H1 (cell line): Measurements from ENCODE around the gene ABHD4. TPM values are rescaled to one million over a fixed set of nuclear protein-coding genes. Genes with fewer than 3 reads are reported as not detected.

Experiments used
- CTCF ChIA-PET: fragments of 300-600 bp; sonication (Branson Sonifier 250); formaldehyde crosslinking; loops from one replicate; lab custom pipeline; 2021; ENCODE audit not compliant: partially characterized antibody; lab: Charles Lee
- POLR2A ChIA-PET: fragments of 300-600 bp; sonication (Branson Sonifier 250); formaldehyde crosslinking; loops from one replicate; lab custom pipeline; 2021; ENCODE audit warnings: inconsistent platforms; ENCODE audit not compliant: partially characterized antibody; lab: Charles Lee
- DNase-seq, 2 experiments: peaks; one replicate each; pipeline versions ENCODE4 v3.0.0 to v3.0.0-alpha.2; 2010 to 2022; ENCODE audit warnings: low spot score in 2 of 2, low read depth in 1 of 2, mixed read lengths in 1 of 2
- FAIRE-seq: peaks from 2 replicates; lab custom pipeline; 2011; peaks lifted over from hg19 to GRCh38; lab: Jason Lieb, UNC
- H2AFZ ChIP-seq: 2 replicates; pipeline ENCODE4 v1.8.1; 2012; ENCODE audit warnings: low read length, inconsistent platforms
- H2AK5ac ChIP-seq: 2 replicates; pipeline ENCODE4 v1.6.1; 2013; ENCODE audit warnings: low read depth, low read length
- H2BK120ac ChIP-seq: replicated peaks from 2 replicates; pipeline ENCODE3; 2013; ENCODE audit warnings: low read depth, low read length, inconsistent platforms
- H2BK12ac ChIP-seq: 2 replicates; pipeline ENCODE4 v1.6.1; 2013; ENCODE audit warnings: low read depth, low read length
- H2BK15ac ChIP-seq: 2 replicates; pipeline ENCODE4 v1.6.1; 2013; ENCODE audit warnings: low read length
- H2BK20ac ChIP-seq: 2 replicates; pipeline ENCODE4 v1.6.1; 2013; ENCODE audit warnings: low read length
- H2BK5ac ChIP-seq: 2 replicates; pipeline ENCODE4 v1.6.1; 2013; ENCODE audit warnings: low read depth, low read length
- H3K14ac ChIP-seq: 2 replicates; pipeline ENCODE4 v1.6.1; 2013; ENCODE audit warnings: inconsistent platforms; ENCODE audit not compliant: insufficient read length
- H3K18ac ChIP-seq: 2 replicates; pipeline ENCODE4 v1.6.1; 2013; ENCODE audit warnings: low read length; ENCODE audit errors: extremely low read depth
- H3K23ac ChIP-seq: 2 replicates; pipeline ENCODE4 v1.6.1; 2013; ENCODE audit warnings: inconsistent platforms; ENCODE audit not compliant: insufficient read length
- H3K23me2 ChIP-seq: 2 replicates; pipeline ENCODE4 v1.6.1; 2013; ENCODE audit warnings: low read depth, low read length
- H3K27ac ChIP-seq: 2 replicates; pipeline ENCODE4 v1.6.1; 2011; ENCODE audit warnings: low read depth, low read length, inconsistent platforms
- H3K27me3 ChIP-seq, 4 experiments: replicated peaks in 1 of 4; 1 replicate in 1 of 4; 2 replicates in 3 of 4; pipeline versions ENCODE4 v1.6.1 to v1.8.1; 2011 to 2013; ENCODE audit warnings: low read length in 3 of 4, mild to moderate bottlenecking in 3 of 4, inconsistent platforms in 2 of 4, mixed read lengths in 2 of 4, moderate library complexity in 1 of 4; ENCODE audit not compliant: control insufficient read depth in 3 of 4, insufficient read depth in 3 of 4; ENCODE audit errors: extremely low read depth in 1 of 4
- H3K36me3 ChIP-seq, 4 experiments: 2 replicates each; pipeline versions ENCODE4 v1.6.1 to v1.8.1; 2011 to 2013; ENCODE audit warnings: mild to moderate bottlenecking in 4 of 4, low read length in 3 of 4, moderate library complexity in 2 of 4, control low read depth in 1 of 4, inconsistent platforms in 1 of 4; ENCODE audit not compliant: insufficient read depth in 4 of 4, control insufficient read depth in 2 of 4
- H3K4ac ChIP-seq: replicated peaks from 2 replicates; pipeline ENCODE3; 2013; ENCODE audit warnings: low read length, low read depth, mixed read lengths, inconsistent platforms; ENCODE audit not compliant: insufficient read length
- H3K4me1 ChIP-seq, 4 experiments: replicated peaks in 1 of 4; 1 replicate in 1 of 4; 2 replicates in 3 of 4; pipeline versions ENCODE4 v1.6.1 to v1.8.1; 2011 to 2013; ENCODE audit warnings: low read length in 3 of 4, inconsistent platforms in 2 of 4, mixed read lengths in 1 of 4; ENCODE audit not compliant: insufficient read depth in 4 of 4, control insufficient read depth in 3 of 4
- H3K4me2 ChIP-seq, 2 experiments: 2 replicates each; pipeline versions ENCODE4 v1.6.1 to v1.8.1; 2011 to 2013; ENCODE audit warnings: low read depth in 2 of 2, low read length in 2 of 2, control low read depth in 1 of 2, inconsistent platforms in 1 of 2, mild to moderate bottlenecking in 1 of 2; ENCODE audit not compliant: insufficient read depth in 1 of 2
- H3K4me3 ChIP-seq, 4 experiments: fragments of 200-600, 300-600 bp in 1 of 4; sonication (generic), shearing (Covaris generic), sonication (Bioruptor Twin) in 1 of 4; 2 replicates each; pipeline versions ENCODE4 v1.5.1 to v1.8.1; 2011 to 2016; ENCODE audit warnings: low read length in 4 of 4, low read depth in 3 of 4, control low read depth in 2 of 4, inconsistent platforms in 2 of 4, mild to moderate bottlenecking in 2 of 4, mixed read lengths in 1 of 4, moderate library complexity in 1 of 4; ENCODE audit not compliant: insufficient read depth in 2 of 4; ENCODE audit errors: extremely low read depth in 1 of 4
- H3K56ac ChIP-seq: replicated peaks from 2 replicates; pipeline ENCODE3; 2013; ENCODE audit warnings: low read depth, mild to moderate bottlenecking, mixed read lengths, low read length, inconsistent platforms; ENCODE audit not compliant: insufficient read length
- H3K79me1 ChIP-seq: 2 replicates; pipeline ENCODE4 v1.6.1; 2013; ENCODE audit warnings: low read depth, low read length, control low read depth
- H3K79me2 ChIP-seq, 2 experiments: 2 replicates each; pipeline versions ENCODE4 v1.6.1 to v1.8.1; 2012 to 2013; ENCODE audit warnings: low read length in 2 of 2, mild to moderate bottlenecking in 2 of 2, inconsistent platforms in 1 of 2; ENCODE audit not compliant: insufficient read depth in 2 of 2, control insufficient read depth in 1 of 2
- H3K9ac ChIP-seq, 4 experiments: replicated peaks in 1 of 4; 1 replicate in 1 of 4; 2 replicates in 3 of 4; pipeline versions ENCODE4 v1.6.1 to v1.8.1; 2011 to 2013; ENCODE audit warnings: low read depth in 3 of 4, low read length in 3 of 4, control low read depth in 2 of 4, mild to moderate bottlenecking in 2 of 4, moderate library complexity in 2 of 4, inconsistent platforms in 1 of 4; ENCODE audit errors: extremely low read depth in 1 of 4
- H3K9me3 ChIP-seq, 2 experiments: 2 replicates each; pipeline versions ENCODE4 v1.6.1 to v1.8.1; 2012 to 2013; ENCODE audit warnings: mild to moderate bottlenecking in 2 of 2, moderate library complexity in 2 of 2, control low read depth in 1 of 2, inconsistent platforms in 1 of 2, low read depth in 1 of 2, low read length in 1 of 2, mixed read lengths in 1 of 2; ENCODE audit not compliant: insufficient read depth in 2 of 2
- H4K20me1 ChIP-seq, 2 experiments: replicated peaks in 1 of 2; 2 replicates each; pipeline versions ENCODE3 to v1.8.1; 2011 to 2013; ENCODE audit warnings: inconsistent platforms in 2 of 2, low read length in 2 of 2, mild to moderate bottlenecking in 1 of 2; ENCODE audit not compliant: insufficient read depth in 2 of 2, control insufficient read depth in 1 of 2
- H4K5ac ChIP-seq: 2 replicates; pipeline ENCODE4 v1.6.1; 2013; ENCODE audit warnings: low read length, low read depth, mixed read lengths, inconsistent platforms; ENCODE audit not compliant: insufficient read length
- H4K8ac ChIP-seq: 2 replicates; pipeline ENCODE4 v1.8.0; 2013; ENCODE audit warnings: mild to moderate bottlenecking, moderate library complexity, low read length, inconsistent platforms; ENCODE audit not compliant: insufficient read depth; ENCODE audit errors: extremely low read depth
- H4K91ac ChIP-seq: replicated peaks from 2 replicates; pipeline ENCODE3; 2013; ENCODE audit warnings: low read length, mixed read lengths, inconsistent platforms; ENCODE audit not compliant: insufficient read length
- KDM5A ChIP-seq: fragments of 200-600 bp; IDR thresholded peaks from 2 replicates; pipeline ENCODE4 v1.7.1; 2012; ENCODE audit warnings: mild to moderate bottlenecking, low read length, inconsistent platforms, mixed read lengths
- MAFK ChIP-seq: IDR thresholded peaks from 2 replicates; pipeline ENCODE4 v1.6.1; 2012; ENCODE audit warnings: low read depth, mild to moderate bottlenecking, improper control_type of control experiment, low read length
- RFX5 ChIP-seq: IDR thresholded peaks from 2 replicates; pipeline ENCODE4 v1.6.1; 2011; ENCODE audit warnings: low read depth, low read length, improper control_type of control experiment, borderline replicate concordance
- SAP30 ChIP-seq: fragments of 300-600 bp; sonication (generic); IDR thresholded peaks from 2 replicates; pipeline ENCODE4 v1.7.1; 2012; ENCODE audit warnings: low read length, moderate library complexity, mild to moderate bottlenecking, inconsistent platforms; ENCODE audit not compliant: insufficient read depth, insufficient replicate concordance
- SP1 ChIP-seq: IDR thresholded peaks from 2 replicates; pipeline ENCODE4 v1.6.1; 2011; ENCODE audit warnings: low read depth, low read length
- WGBS, 2 experiments: shearing (Covaris generic) in 1 of 2; methylation state at CpG; one replicate each; pipeline versions ENCODE4 v1.1.6 to v1.1.7; 2013 to 2015; ENCODE audit warnings: low lambda C conversion rate in 2 of 2, mixed read lengths in 2 of 2, inconsistent platforms in 1 of 2, low coverage in 1 of 2, missing lambda C conversion rate in 1 of 2; ENCODE audit not compliant: insufficient replicate concordance in 2 of 2, insufficient coverage in 1 of 2, insufficient read length in 1 of 2; ENCODE audit errors: extremely low coverage in 1 of 2, missing lambda C conversion rate in 1 of 2; 5-methylcytosine and 5-hydroxymethylcytosine counted together
- polyA plus RNA-seq, 7 experiments: library from polyadenylated mRNA; depleted of rRNA in 3 of 7; stranded (reverse) in 5 of 7; unstranded in 2 of 7; fragments of >200 nt in 5 of 7; fragments of 200-250 nt in 2 of 7; gene quantifications; 1 replicate in 5 of 7; 2 replicates in 1 of 7; 4 replicates in 1 of 7; pipeline versions ENCODE4 v1.2.1 to v1.2.3, GENCODE V29; 2011 to 2013; ENCODE audit warnings: missing spikeins in 2 of 7, mixed read lengths in 2 of 7
- total RNA-seq: library from RNA; stranded (reverse); fragmentation: NEBNext Ultra II Directional; extraction: Animal tissue kit (Norgen Biotek cat#: 25700); gene quantifications from 2 replicates; pipeline ENCODE4 v1.2.1, GENCODE V29; 2021
- TF ChIP-seq, protein P1 (sequence below): IDR thresholded peaks from 2 replicates; pipeline ENCODE4 v1.6.1; 2011; ENCODE audit warnings: low read depth, mild to moderate bottlenecking, low read length; ENCODE audit not compliant: insufficient read depth

The ABHD4 gene
- total and polyA plus RNA-seq, 2 of the 8 experiments (the other 6 are each of a cell fraction or from before 2014, with no cell fraction given): 32.4 to 42.9 TPM

GRCh38 chr14:22556021-22556989 lies 41.8 kb upstream of the ABHD4 start:
- Histone ChIP-seq H2BK5ac (peak overlapping the region; percentile 90; the same call in 1 of the 2 replicates), H3K27ac (peak overlapping the region; percentile 37; the same call in 1 of the 2 replicates), H2BK20ac (peak overlapping the region; percentile 55; the same call in 1 of the 2 replicates), H3K9me3 (no peaks in the 10 kb centered on the region), H3K9ac (no peak overlapping the region; a peak in 2 of 7 replicates), H3K79me1 (no peaks in the 10 kb centered on the region), H2BK15ac (peak overlapping the region; percentile 88; the same call in 1 of the 2 replicates), H3K18ac (0 out of 2 replicates have a peak overlapping the region, but pooled peaks have one; percentile 40), H2AFZ (no peak overlapping the region; the same call in 1 of the 2 replicates), H3K79me2 (no peaks in the 10 kb centered on the region), H2BK120ac (no peak overlapping the region), H4K91ac (peak overlapping the region; percentile 38), H3K14ac (no peak overlapping the region), H4K20me1 (no peaks in the 10 kb centered on the region), H4K5ac (no peak overlapping the region), H3K4ac (peak overlapping the region; percentile 87), H3K56ac (no peak overlapping the region), H3K27me3 (no peaks in the 10 kb centered on the region), H3K23me2 (no peaks in the 10 kb centered on the region), H2AK5ac (peak overlapping the region; percentile 65; the same call in 1 of the 2 replicates), H3K4me3 (peak overlapping the region in 1 of 4 experiments; percentile 51; a peak in 1 of 8 replicates), H3K4me2 (peak overlapping the region in 1 of 2 experiments; percentile 62; a peak in 1 of 4 replicates), H4K8ac (0 out of 2 replicates have a peak overlapping the region, but pooled peaks have one; percentile 36), H2BK12ac (peak overlapping the region; percentile 89), H3K4me1 (peaks cover 2 to 10% (median 6%) of the 10 kb centered on the region in 4 experiments; a peak in 6 of 7 replicates)
- DNase-seq (no peak), FAIRE-seq (no peak)
- 88% methylated on average over 27 of the region's 28 CpGs; no CpG with 5 or more reads in 1 of the 2 experiments for WGBS, 2 experiments
- ChIA-PET CTCF (interaction anchor here (0.6 to 3.5 kb wide), 59 partner anchors 10 to 1777 kb away, joined by 3 to 38 read pairs (median 4); partner anchors contain the start of gene LRP10), POLR2A (interaction anchor here (0.6 to 1.7 kb wide), 4 partner anchors 8 to 97 kb away, joined by 3 to 4 read pairs (median 3); partner anchors contain the start of gene DAD1)
- TF ChIP-seq KDM5A (no peak), SAP30 (no peak), RFX5 (no peak), MAFK (no peak), SP1 (no peak)
- TF ChIP-seq, protein P1, sequence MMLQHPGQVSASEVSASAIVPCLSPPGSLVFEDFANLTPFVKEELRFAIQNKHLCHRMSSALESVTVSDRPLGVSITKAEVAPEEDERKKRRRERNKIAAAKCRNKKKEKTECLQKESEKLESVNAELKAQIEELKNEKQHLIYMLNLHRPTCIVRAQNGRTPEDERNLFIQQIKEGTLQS: no peak
- TF ChIP-seq, all 59 proteins: peak for 0
- H3K23ac ChIP-seq: no peak overlapping the region
- H3K36me3 ChIP-seq: no peaks in the 10 kb centered on the region
